ENCODE measurements around the gene COPA.

COPA gene

GRCh38 chr1:160373696-160374095 lies 30.6 kb upstream of the COPA start:
- no peak for TF ChIP-seq CTCF (IDR thresholded peaks at IDR 0.05; ENCODE audit: borderline replicate concordance, insufficient read depth, low read depth, low read length)
- H3K4me3 ChIP-seq (ENCODE audit: low read depth, low read length) = no peak overlapping the region

DNA sequence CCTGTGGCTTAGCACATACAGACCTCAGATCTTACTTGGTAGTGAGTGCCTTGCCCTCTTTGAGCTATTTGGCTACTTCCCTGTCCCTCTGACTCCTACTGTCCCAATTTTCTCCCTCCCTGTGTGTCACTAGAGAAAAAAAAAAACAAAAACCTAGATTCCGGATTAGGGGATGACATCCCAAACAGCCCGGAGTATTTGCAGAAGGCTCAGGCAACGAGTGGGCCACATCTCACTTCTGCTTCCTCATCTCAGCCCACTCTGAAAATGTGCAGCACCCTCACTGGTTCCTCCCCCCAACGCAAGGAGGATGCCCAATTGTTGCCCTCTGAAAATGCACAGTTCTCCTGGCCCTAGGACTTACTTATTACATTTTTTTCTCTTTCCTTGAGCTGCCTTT lies 28.7 kb upstream of the COPA start:
- TF ChIP-seq CTCF (IDR thresholded peaks at IDR 0.05; ENCODE audit: borderline replicate concordance, insufficient read depth, low read depth, low read length) = no peak
- H3K4me3 ChIP-seq (ENCODE audit: low read depth, low read length) = no peak overlapping the region

DNA sequence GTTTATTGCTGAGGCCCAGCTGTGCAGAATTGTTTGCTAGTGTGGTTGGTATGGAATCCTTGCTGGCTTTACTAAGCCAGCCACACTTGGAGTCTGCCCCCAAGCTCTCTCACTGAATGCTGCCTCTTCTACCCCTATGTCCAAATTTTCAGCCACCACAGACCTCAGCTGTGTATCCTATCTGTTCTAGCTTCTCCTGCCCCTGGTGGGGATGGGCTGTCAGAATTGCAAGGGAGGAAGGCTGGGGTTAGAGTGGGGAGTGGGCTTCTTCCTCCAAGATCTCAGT lies 28.2 kb upstream of the COPA start:
- no peak for TF ChIP-seq CTCF (IDR thresholded peaks at IDR 0.05; ENCODE audit: borderline replicate concordance, insufficient read depth, low read depth, low read length)
- no peak overlapping the region for H3K4me3 ChIP-seq (ENCODE audit: low read depth, low read length)

- no peak for TF ChIP-seq CTCF (IDR thresholded peaks at IDR 0.05; ENCODE audit: borderline replicate concordance, insufficient read depth, low read depth, low read length)
- no peak overlapping the region for H3K4me3 ChIP-seq (ENCODE audit: low read depth, low read length)
Observed at GRCh38 chr1:160370561-160371345, 27.7 kb upstream of the COPA start.

- no peak for TF ChIP-seq CTCF (IDR thresholded peaks at IDR 0.05; ENCODE audit: borderline replicate concordance, insufficient read depth, low read depth, low read length)
Observed at GRCh38 chr1:160369087-160369486, 26.0 kb upstream of the COPA start.

GRCh38 chr1:160367934-160368923 lies 25.2 kb upstream of the COPA start:
- no peak overlapping the region for H3K4me3 ChIP-seq (ENCODE audit: low read depth, low read length)
- TF ChIP-seq CTCF (IDR thresholded peaks at IDR 0.05; ENCODE audit: borderline replicate concordance, insufficient read depth, low read depth, low read length) = no peak

More at GRCh38 chr1:160369087-160369486, 26.0 kb upstream of the COPA start:
- H3K4me3 ChIP-seq (ENCODE audit: low read depth, low read length) = no peak overlapping the region

Measured in GM12875 (cell line).